Erythroblast (primary cell): ENCODE data around the gene CCNY.

Source experiments
- GATA1 ChIP-seq: IDR thresholded peaks from 2 replicates; pipeline ENCODE4 v1.6.1; 2011; ENCODE audit warnings: low read depth, mild to moderate bottlenecking, control low read depth, low read length, moderate library complexity
- POLR2A ChIP-seq: IDR thresholded peaks from 2 replicates; pipeline ENCODE4 v1.6.1; 2011; ENCODE audit warnings: mild to moderate bottlenecking, low read length

GRCh38 chr10:35577926-35578617 lies 241.8 kb downstream of the CCNY start:
- no peak for TF ChIP-seq POLR2A
- no peak for TF ChIP-seq GATA1
